HTR-8/SVneo (cell line): ENCODE measurements around the gene ETS1.

Experiments used
- DNase-seq: peaks from one replicate; pipeline ENCODE4 v3.0.0; 2011; ENCODE audit warnings: low spot score, mixed read lengths; ENCODE audit not compliant: insufficient read length
- FAIRE-seq: peaks from 2 replicates; lab custom pipeline; 2011; peaks lifted over from hg19 to GRCh38; lab: Jason Lieb, UNC

ETS1 gene

GRCh38 chr11:128619540-128620308 lies 32.4 kb upstream of the ETS1 start:
- DNase-seq (no peak), FAIRE-seq (no peak)

DNA sequence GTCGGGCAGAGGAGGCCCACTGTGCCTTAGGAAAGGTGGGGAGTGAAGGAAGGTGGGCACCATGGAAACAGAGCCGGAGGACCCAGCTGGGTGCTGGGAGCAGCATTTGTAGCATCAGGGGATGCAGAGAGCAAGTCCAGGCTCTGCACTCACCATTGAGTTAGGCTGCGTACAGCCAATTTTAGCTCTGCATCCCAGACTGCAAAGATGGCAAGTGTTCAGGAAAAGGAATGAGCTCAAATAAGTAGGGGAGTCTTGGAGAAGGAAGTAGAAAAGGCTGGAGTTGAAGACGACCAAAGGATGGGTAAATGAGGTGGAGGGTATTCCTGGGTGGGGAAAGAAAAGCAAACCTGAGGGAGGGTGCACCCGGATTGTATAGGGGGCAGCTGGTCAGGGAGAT lies 31.6 kb upstream of the ETS1 start:
- FAIRE-seq: no peak
- no peak for DNase-seq

DNA sequence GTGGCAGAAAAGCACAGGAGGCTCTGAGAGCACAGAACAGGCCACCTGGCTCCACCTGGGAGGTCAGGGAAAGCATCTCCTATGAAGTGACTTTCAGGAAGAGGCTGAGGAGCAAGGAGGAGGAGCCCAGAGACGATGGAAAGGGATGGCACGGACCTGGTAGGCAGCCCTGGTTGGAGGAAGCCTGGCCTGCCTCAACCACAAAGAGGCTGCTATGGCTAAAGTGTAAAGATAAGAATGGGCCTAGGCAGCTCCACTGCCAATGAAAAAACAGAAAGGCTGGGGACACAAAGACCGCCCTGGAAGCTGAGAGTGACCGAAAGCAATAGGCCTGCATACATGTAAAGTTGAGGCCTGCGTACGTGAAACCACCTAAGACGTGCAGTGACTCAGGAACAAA lies 31.2 kb upstream of the ETS1 start:
- DNase-seq: no peak
- no peak for FAIRE-seq

DNA sequence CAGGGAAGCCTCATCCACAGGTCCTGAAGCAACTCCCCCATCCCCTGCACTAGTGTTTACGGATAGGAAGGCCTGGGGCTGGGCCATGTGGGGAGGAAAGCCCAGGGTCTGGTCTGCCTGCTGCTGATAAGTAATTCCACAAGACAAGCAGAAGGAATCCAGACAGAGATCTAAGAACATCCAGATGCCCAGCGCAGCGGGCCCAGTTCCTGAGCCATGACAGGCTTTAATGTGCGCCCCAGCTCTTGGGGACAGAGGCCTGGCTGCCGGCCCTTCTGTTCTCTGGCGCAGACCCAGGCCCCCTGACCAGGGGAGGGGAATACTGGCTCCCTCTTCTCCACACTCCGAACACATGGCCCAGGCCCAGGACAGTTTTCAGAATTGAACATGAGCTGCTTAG lies 28.8 kb upstream of the ETS1 start:
- no peak for DNase-seq
- FAIRE-seq: no peak

- FAIRE-seq (no peak), DNase-seq (no peak)
Observed at GRCh38 chr11:128615612-128616011, 28.3 kb upstream of the ETS1 start.

DNA sequence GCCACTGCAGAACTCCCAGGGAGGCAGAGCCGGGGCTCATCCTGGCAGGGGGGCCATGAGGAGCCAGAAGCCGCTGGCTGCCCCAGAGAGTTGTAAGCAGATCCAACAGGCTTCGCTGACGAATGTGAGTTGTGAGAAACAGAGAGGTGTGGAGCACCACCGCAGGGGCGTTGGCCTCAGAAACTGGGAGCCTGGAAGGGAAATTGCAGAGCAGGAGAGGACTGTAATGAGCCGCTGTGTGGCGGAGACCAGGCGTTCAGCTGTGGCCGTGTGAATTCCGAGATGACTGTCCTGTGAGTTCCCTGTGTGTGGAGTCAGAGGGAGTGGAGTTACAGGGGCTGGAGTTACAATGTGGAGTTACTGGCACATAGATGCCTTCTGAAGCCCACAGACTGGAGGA lies 27.7 kb upstream of the ETS1 start:
- DNase-seq (no peak), FAIRE-seq (no peak)

- FAIRE-seq: no peak
- no peak for DNase-seq
Observed at GRCh38 chr11:128614026-128614425, 26.7 kb upstream of the ETS1 start.

GRCh38 chr11:128613300-128613995 lies 26.1 kb upstream of the ETS1 start:
- FAIRE-seq (no peak), DNase-seq (no peak)

DNA sequence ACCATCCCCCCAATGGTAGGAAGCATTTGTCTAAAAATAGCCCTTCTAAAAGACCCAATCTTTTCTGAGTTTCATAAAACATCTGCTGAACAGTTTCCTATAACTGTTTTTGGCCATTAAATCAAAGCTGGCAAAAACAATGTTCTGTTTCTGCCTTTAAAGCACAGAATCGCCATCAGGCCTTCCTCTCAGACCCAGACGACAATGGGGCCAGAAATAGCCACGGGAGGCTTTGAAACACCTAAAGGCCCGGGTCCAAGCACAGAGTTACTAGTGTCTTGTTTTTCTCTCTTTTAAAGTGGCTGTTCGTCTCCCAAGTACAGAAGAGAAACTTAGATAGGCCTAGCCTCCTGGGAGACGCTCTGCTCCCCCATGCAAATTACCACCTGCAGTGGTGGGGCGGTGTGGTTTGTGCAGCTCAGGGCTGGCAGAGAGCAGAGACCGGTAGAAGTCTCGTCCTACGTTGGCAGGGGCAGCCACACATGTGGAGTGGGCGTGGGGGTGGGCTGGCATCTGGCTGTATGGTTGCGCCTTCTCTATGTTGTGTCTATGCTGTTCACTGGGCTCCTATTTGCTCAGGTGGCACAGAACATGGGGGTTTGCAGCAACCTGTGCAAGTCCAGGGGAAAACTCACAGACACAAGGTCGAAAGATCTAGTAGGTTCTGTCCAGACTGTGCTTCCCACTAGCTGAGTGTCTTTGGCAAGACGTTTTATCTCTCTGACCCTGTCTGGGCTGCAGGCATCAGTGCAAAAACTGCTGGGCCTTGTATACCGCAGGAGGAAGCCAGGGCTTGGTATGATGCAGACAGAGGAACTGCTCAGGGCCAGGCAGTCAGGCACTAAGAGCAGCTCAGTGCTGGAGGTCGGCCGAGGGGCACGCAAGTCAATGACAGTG lies 23.6 kb upstream of the ETS1 start:
- FAIRE-seq: no peak
- no peak for DNase-seq

DNA sequence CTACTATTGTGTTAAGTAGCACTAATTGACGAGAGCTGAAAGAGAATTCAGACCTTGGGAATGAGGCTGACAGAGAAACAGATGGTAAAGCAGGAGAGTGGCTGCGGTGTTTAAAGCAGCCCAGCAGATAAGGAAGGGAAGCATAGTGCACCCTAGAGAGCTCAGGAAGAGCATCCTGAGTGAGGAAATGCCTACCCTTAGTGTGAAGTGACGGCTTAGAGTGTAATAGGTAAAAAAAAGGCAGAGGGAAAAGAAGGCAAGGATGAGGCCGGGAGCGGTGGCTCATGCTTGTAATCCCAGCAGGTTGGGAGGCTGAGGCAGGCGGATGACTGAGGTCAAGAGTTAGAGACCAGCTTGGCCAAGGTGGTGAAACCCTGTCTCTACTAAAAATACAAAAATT lies 22.4 kb upstream of the ETS1 start:
- DNase-seq: no peak
- no peak for FAIRE-seq

DNA sequence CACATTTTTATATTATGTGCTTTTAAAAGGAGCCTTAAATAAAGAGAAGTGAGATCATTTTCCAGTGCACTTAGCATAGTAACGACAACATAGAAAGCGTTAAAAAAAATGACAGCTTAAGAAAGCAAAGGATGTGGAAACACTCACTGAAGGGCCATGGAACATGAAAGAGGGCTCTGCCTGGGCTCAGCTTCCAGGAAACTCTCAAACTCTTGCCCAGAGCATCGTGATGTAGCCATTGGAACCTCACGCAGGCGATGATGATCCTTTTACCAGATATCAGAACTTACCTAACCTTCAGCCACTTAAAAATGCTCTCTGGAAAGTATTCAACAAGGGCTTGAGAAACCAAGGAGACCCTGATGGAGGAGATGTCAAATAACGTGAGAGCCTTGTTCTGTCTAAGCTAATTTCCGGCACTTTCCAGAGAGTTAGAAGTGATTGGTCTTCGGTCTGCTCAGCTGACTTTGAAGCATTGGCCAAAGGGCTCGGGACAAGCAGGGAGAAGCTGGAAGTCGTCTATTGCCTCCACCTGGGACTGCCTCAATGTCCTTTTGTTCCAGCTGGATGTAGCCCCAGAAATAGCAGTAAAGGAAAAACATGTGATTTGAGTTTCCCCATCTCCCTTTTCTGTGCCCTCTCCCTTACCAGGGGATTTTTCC lies 21.5 kb upstream of the ETS1 start:
- FAIRE-seq: no peak
- DNase-seq: no peak

DNA sequence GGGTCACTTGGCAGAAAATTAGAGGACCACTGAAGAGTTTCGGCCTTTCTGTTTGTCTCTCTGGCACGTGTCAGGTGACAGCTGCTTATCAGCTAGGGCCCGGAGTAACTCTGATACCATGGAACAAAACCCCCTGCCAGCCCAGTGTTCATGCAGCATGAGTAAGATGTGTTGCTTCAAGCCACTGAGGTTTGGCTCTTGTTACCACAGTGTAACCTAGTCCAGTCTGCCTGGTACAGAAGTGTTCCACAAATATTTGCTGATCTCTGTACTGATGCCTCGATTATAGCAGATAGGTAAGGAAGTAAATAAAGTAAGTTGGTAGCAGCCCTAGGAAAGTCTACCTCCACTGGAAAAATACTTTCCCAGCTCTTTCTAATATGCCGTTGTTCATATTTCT lies 20.5 kb upstream of the ETS1 start:
- DNase-seq (no peak), FAIRE-seq (no peak)

- DNase-seq (no peak), FAIRE-seq (no peak)
Observed at GRCh38 chr11:128604723-128605122, 17.4 kb upstream of the ETS1 start.

- FAIRE-seq (no peak), DNase-seq (no peak)
Observed at GRCh38 chr11:128603752-128604414, 16.5 kb upstream of the ETS1 start.

- DNase-seq: no peak
- FAIRE-seq: no peak
Observed at GRCh38 chr11:128603003-128603696, 15.8 kb upstream of the ETS1 start.

- FAIRE-seq (no peak), DNase-seq (no peak)
Observed at GRCh38 chr11:128599729-128600128, 12.4 kb upstream of the ETS1 start.

DNA sequence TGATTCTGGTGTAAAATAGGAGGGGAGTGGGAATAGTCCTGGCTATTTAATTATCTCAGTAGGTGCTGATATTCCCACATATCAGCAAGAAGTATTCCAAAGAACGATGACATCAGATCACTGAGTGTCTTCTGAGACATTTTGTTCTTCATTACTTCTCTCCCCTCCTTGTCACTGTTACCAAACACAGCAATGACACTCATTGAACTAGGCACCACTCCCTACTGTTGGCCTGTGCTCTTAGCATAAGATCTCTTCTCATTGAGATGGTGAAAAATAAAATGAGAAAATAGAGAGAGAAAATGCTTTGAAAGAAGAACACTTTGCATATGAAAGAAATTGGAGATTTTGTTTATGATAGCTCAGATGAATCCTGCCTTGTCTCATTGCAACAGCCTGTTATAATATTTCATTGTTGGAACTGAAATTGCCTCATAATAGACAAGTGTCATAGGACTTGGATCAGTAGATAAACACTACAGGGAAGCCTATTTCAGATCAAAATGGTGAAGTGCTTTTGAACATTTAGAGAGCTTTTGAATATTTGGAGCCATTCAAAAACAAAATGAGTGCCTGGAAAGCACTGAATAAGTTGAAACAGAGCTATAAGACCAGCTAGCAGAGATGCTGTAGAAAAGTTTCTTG lies 11.3 kb upstream of the ETS1 start:
- DNase-seq (no peak), FAIRE-seq (no peak)

DNA sequence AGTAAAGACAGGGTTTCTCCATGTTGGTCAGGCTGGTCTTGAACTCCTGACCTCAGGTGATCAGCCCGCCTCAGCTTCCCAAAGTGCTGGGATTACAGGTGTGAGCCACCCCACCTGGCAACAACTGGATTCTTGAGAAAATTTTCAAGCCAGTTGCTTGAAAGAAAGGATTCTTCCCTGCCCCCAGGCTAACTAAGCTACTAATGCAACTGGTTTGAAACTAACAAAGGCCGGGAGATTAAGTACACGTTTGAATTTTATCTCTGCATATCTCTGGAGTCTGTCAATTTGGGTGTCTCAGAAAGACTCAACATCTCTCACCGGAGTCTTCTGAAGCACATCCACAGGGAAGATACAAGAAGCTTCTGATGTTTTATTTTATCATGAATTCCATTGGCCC lies 10.7 kb upstream of the ETS1 start:
- FAIRE-seq (no peak), DNase-seq (no peak)

DNA sequence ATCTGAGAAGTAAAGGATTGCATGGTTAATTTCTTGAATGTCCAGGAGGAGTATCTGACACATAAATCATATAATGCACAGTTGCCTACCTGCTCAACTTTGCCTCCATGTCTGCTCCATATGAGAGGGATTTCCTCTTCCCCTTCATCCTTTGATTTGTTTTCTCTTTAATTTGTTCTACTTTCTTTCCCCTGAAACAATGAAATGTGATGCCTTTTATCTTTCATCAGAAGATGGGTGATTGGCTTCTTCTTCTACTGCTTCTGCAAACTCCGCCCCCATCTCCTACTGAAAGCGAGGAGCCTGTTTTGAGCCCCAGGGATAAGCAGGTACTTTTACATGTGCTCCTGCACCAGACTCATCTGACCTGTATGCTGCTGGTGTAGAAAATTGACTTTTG lies 9.9 kb upstream of the ETS1 start:
- no peak for FAIRE-seq
- no peak for DNase-seq
